M059J (cell line): ENCODE measurements around the gene SRRM4. TPM values are rescaled to one million over a fixed set of nuclear protein-coding genes. Genes with fewer than 3 reads are reported as not detected.

Source experiments
- DNase-seq: peaks from one replicate; pipeline ENCODE4 v3.0.0-alpha.2; 2012; ENCODE audit warnings: low read depth
- total RNA-seq: library from RNA; depleted of rRNA; stranded (reverse); fragments of >200 nt; shearing (Covaris generic); gene quantifications from 2 replicates; pipeline ENCODE4 v1.2.3, GENCODE V29; 2014

The SRRM4 gene
- total RNA-seq, 1 experiment from 2014 or later: not detected

DNA sequence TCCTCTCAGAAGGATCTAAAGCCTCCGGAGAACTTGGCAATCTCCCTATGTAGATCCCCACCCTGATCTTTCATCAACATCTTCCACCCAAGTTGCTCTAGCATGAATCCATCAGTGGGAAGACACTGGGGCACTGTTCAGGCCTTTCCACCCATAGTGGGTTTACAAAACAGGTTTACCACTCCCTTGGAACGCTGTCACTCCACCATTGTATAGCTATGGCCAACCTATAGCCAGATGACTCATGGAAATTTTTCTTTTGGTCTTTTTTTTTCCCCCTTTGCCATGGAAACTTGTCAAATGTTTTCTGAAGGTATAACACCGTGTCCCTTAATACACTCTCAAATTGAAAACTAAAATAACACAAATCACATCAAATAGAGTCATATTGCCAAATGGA lies 186.6 kb downstream of the SRRM4 start:
- DNase-seq: no peak

DNA sequence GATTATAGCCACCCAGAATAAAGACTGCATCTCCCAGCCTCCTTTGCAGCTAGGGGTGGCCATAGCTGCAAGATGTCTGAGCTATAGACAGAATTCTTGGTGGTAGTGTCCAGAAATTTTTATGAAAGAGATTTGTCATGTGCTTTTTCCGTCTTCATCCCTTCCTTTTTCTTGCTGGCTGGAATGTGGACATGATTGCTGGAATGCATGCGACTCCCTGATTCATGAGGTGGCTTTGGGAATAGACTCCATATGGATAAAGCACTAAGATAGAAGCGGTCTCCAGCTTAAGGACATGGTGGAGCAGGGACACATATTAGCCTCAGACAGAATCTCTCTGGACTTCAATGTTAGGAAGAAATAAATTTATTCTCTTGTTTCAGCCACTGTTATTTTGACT lies 187.4 kb downstream of the SRRM4 start:
- DNase-seq: no peak

DNA sequence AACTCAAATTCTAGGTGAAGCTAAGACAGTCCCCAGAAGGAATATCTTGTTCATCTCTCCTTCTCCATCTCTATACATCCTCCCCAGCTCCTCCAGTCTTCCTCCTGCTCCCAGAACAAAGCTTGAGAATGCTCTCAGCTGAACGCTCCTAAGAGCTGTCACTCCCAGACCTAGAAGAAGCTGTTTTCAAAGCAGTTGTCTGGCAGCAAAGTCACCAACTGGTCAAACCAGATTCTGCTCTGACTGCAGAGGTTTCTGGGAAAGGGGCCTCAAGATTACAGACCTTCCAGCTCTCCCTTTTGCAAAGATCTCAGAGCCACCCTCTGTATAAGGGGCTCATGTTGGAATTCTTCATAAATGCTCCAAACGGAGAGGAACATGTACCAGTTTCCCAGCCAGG lies 187.8 kb downstream of the SRRM4 start:
- no peak for DNase-seq

DNA sequence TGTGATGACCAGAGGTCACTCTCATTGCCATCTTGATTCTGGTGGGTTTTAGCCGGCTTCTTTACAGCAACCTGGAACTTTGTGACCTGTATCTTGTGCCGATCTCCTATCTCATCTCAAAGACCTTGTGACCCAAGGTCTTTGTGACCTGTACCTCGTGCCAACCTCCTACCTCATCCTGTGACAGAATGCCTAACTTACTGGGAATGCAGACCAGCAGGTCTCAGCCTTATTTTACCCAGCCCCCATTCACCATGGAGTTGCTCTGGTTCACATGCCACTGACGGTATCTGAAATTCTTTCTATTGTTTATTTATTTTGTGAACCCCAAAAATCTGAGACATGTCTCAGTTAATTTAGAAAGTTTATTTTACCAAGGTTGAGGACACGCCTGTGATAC lies 189.9 kb downstream of the SRRM4 start:
- no peak for DNase-seq

DNA sequence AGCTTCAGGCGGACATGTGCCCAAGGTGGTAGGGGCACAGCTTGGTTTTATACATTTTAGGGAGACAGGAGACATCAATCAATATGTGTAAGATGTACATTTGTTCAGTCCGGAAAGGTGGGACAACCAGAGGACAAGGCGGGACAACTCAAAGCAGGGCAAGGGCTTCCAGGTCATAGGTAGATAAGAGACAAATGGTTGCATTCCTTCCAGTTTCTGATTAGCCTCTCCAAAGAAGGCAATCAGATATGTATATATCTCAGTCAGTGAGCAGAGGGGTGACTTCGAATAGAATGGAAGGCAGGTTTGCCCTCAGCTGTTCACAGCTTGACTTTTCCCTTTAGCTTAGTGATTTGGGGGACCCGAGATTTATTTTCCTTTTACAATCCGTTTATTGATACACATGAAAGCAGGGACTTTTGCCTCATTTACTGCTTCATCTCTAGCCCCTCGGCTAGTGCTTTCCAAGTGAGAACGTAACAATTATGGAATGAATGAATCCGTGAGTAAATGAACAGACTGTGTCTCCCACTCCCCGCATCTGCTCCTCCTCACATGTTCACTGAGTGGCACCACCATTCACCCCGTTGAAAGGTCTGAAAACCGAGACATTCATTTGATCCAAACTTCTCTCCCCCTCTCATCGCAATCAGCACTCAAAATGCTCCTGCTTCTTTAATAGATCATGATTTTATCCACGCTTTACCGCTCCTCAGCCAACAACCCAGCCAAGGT lies 190.5 kb downstream of the SRRM4 start:
- DNase-seq: no peak

DNA sequence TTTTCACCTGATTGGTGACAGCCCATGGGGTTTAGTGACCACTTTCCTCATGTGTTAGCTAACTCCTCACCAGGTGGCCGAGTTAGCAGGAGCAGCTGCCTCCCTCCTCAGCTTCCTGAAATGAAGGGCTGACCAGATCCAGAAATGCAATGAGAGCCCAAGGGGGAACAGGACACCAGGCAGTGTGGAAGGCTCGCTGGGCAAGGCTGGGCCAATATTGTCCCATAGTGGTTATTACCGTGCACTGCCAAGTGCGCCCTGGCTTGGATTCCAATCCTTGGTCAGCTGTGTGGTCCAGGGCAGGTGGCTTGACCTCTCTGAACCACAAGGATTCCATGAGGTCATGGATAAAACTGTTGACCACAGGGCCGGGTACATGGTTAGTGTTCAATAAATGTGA lies 193.7 kb downstream of the SRRM4 start:
- peak; percentile 19 for DNase-seq

DNA sequence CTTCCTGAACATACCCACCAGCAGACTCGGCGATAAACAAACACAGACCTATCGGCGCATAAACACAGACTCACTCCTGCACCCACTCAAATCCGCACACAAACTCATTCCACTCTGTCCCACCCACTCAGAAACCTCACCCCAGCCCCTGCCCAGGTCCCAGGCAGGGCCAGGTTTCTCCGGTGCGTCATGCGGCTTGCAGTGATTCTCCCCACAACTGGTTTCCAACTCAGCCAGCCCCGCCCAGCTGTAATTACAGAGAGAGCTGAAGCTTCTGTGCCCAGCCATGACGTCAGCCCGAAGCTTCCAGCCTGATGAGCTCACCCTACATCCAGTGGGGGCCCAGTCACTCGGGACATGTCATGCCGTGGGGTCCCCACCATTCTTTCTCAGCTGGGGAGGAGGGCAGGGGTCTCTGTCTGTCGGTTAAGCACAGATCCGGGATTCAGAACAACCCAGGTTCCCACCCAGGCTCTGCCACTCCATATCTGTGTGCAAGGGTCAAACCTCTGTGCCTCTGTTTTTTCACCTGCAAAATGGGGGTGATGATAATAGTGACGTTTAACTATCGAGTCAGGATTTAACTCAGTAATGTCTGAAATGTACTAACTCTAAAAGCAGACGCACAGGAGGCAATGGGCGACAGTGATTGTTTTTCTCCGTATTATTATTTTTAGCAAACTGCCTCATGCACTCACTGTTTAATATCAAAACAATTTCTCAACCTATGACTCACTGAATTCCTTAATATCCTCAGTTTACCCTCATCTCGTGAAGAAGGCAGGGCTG lies 195.1 kb downstream of the SRRM4 start:
- peak; percentile 91 for DNase-seq

DNA sequence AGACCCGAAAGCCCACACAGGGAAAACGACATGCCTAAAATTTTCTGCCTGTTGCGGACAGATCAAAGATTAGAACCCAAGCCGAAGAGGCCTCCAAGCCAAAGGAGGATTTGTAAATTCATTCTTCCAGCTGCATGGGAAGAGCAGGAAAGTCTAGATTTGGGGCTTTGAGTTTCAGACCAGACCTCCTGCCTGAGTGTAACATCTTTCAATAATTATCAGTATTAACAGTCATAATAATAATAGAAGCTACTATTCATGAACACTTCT lies 195.7 kb downstream of the SRRM4 start:
- DNase-seq: no peak

DNA sequence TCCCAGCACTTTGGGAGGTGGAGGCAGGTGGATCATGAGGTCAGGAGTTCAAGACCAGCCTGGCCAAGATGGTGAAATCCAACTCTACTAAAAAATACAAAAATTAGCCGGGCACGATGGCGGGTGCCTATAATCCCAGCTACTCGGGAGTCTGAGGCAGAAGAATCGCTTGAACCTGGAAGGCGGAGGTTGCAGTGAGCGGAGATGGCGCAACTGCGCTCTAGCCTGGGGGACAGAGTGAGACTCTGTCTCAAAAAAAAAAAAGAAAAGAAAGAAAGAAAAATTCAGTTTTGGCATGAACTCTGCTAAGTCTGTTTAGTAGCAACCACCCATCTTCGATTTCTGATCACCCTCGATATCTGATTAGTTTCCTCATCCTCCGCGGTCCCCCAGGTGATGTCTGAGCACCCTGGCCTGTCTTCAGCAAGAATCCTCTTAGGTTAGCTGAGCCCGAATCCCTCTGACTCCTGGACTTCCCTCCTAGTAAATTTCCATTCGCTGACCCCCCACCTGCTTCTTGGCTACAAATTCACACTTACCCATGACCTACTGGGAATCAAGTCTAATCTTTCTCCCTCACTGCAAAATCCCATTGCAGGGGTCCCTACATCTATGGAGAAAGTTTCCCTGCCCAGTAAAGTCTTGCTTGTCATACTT lies 196.5 kb downstream of the SRRM4 start:
- no peak for DNase-seq

DNA sequence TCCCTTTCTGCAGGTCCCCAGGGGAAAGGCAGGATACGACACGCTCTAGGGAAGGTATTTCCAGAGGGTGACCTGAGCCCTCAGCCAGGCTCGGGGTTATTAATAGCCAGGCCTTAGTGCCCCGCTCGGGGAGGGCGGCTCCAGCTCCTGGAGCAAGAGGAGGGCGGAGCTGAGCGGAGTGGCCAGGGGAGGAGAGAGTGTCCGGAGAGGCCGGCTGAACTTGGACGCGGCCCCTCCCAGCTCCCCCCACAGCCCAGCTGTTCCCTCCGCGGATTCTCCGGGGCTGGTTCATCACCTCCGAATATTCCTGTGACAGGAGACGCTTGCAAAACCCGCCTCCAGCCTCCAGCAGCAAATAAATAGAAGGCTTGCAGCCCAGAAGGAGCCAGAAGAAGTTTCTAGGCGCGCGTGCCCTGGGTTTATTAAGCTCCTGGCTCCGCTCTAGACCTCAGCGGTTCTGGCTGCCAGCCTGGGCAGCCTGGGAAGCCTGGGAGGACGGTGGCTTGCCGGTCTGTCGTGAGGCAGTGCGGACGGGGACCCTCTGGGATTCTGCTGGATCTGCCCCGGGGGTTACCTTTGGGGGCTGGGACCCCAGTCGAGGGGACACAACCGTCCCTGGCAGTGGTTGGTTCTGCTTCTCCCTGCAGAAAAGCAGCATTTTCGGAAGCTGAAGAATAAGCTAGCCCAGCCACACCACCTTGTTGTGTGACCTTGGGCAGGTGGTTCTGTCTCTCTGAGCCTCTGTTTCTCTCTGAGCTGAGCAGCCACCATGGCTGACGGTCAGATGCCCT lies 197.4 kb downstream of the SRRM4 start, which contains the start of gene HSPB8:
Gene HSPB8 (plus strand): TSS at position 388 of the 791 bp plus-strand sequence. CDS start 382 bp downstream, at position 770.
- peak; percentile 90 for DNase-seq

DNA sequence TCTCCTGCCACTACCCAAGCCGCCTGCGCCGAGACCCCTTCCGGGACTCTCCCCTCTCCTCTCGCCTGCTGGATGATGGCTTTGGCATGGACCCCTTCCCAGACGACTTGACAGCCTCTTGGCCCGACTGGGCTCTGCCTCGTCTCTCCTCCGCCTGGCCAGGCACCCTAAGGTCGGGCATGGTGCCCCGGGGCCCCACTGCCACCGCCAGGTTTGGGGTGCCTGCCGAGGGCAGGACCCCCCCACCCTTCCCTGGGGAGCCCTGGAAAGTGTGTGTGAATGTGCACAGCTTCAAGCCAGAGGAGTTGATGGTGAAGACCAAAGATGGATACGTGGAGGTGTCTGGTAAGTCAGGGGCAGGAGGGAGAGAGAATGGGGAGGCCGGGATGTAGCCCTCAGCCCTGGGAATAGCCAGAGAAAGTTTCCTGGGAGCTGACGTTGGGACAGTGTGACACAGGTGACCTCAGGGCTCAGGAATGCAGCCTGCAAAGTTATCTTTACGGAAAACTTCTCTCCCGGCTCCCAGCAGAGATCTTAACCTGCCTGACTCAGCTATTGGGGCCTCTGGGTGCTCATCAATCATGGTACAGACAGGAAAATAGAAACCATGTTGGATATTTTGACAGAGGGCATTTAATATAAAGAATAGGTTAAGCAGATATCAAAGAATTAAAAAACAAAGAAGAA lies 198.1 kb downstream of the SRRM4 start:
- peak; percentile 89 for DNase-seq

DNA sequence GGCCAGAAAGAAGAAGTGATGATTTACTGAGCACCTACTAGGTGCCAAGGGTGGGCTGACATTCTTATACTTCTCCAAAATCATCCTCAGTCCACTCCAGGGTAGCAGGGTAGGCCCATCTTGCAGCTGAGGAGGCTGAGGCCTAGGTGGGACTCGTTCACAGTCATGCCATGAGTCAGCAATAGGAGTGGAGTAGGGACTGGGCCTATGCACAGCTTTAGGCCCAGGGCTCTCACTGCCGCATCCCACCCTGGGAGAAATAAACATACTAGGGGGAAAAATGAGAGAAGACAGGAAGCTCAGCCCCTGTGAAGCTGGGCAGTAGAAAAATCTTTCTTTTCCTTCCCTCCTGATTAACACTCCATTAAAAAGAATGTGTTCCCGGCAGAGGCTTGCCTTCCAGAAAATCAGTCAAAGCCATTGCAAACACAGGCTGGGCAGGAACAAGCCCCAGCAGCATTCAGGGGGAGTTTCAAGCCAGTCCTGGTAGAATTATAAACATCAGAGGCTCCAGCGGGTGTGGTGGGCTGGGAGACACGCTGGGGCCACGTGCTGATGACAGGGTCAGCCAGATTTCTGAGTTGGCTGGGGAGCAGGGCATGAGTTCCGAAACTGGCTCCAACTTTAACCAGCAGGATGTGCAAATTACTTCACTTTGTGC lies 199.2 kb downstream of the SRRM4 start:
- peak; percentile 62 for DNase-seq

DNA sequence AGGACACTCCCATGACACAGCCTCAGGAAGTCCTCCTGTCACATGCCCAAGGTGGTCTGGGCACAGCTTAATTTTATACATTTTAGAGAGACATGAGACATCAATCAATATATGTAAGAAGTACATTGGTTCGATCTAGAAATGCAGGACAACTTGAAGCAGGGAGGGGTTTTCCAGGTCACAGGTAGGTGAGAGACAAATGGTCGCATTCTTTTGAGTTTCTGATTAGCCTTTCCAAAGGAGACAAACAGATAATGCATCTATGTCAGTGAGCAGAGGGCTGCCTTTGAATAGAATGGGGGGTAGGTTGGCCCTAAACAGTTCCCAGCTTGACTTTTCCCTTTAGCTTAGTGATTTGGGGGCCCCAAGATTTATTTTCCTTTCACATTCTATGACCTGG lies 199.9 kb downstream of the SRRM4 start:
- DNase-seq: no peak

DNA sequence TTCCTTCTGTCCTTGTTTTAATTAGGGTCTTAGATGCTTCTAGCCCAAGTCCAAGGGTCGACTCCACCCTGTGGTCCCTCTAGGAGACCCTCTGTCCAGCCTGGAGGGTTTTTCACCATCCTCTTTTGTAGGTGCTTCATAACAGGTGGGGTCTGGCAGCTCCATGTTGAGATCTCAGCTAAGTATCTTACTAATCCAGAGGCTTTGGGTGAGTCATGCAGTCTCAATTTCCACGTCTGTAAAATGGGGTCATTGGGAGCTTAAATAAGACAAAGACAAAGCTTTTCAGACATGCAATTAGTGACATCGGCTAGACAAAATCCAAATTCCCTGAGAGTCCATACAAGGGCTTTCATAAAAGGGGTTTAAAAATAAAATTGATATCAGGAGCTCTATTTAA lies 200.6 kb downstream of the SRRM4 start:
- no peak for DNase-seq

DNA sequence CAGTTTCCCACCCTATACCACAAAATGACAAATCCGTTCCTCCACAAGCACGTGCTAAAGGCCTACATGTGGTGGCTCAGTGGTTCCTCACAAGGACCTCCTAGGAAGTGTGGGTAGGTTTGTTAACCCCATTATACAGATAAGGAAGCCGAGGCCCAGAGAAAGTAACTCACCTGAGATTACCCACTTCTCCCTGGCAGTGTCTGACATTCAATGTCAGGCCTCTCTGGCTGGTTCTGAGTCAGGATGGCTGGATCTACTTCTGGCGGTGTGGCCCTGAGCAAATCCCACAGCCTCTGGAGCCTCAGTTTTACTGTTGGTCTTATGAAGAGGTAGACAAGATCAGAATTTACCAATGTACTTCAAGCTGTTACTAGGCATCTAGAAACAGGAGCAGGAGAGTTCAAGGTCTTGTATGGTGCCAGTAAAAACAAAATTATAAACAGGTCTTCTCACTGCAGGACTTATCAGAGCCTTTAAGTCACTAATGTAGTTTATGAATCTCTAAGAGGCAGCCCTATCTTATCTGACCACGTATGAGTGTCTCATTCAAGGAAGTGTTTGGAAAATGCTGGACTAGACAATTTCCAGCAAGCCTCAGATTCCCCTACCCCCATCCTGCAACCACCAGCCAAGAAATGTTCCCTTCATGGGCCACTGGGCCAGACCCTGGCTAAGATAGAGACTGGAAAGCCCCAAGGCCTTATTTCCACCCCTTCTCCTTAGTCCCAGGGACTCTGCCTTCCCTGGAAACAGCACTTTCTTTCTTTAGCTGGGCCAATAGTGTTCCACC lies 201.6 kb downstream of the SRRM4 start:
- no peak for DNase-seq

DNA sequence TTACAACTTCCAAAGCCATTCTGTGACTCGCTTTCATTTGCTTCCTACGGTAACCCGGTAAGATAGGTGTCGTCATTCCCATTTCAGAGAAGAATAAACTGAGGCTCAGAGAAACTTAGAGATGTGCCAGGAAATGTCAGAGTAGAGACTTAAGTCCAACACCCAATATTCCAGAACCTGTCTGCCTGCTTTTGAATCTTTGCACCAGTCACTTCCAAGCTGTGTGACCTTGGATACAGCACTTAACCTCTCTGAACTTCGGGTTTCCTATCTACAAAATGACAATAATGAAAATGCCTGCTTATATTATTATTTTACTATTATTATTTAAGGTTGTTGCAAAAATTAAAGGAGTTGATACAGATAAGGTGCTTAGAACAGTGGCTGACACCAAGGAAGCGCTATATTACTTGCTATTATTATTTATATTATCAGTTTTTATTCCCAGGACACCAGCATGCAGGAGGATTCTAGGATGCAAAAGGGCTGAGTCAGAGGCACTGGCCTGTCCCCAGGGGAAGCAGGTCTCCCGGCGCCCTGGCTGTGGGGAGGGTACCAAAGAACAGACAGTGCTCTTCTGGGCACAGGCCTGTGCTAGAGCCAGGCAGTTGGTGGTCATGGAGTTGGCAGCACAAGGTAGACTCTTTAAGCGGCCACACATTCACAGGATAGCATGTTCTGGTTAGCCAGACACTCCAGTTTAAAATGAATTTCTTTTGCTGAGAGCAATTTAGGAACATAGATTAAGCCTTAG lies 202.8 kb downstream of the SRRM4 start:
- DNase-seq: no peak

DNA sequence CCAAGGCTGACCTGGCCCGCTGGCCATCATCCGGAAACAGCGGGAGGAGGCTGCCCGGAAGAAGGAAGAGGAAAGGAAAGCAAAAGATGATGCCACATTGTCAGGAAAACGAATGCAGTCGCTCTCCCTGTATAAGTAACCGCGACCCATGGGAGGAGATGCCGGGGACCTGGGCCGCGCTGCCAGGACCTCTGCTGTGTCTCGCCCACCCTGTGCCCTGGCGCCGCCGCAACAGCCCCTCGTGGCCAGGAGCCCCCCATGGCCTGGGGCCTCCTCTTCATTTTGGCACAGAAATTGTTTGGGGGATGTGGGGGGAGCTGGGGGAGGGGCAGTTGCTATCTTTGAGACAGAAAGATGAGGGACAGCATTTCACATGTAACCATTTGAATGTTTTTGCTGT lies 213.9 kb downstream of the SRRM4 start:
- no peak for DNase-seq

DNA sequence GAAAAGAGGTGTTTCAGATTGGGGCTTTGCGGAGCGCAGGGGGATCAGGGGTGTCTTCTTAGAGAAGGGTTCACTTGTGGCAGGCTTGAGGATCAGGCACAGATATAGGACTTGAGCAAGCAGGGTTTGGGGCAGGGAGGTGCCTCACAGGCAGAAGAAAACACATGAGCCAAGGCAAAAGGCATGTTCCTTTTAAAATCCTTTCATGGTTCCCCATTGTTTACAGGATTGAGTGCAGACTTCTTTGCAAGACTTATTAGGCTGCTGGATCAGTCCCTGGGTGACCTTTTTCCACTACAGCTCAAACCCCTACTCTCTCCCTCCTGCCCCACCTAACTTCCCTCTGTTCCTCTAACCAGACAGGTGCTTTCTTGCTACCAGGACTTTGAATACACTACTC lies 217.1 kb downstream of the SRRM4 start:
- no peak for DNase-seq

DNA sequence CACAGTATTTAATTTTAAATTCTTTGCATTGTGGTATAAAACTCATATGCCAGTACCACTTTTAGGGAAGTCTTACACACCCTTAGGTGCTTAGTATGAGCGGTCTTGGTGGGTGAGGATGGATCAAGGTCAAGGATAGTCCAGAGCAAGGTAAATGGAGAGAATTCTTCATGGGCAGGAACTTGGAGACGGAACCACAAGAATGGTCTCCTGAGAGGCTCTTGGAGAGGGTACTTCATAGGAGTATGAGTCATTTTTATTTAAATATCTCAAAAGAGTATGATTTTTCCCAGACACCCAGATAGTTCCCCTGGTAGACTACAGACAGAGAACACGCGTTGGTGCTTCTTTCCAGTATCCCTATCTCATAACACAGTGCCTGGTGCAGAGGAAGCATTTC lies 219.3 kb downstream of the SRRM4 start:
- no peak for DNase-seq
